GM18498 (cell line): Measurements from ENCODE around the gene DPP3.
"Not testable (repeated sequence)": the region's sequence is repeated elsewhere in the genome, so short reads cannot be mapped to it uniquely, and the experiment has no call there.

Experiments used
- ATAC-seq: cut with Tn5 transposase; IDR thresholded peaks from one replicate; pipeline ENCODE4 v1.9.1; 2021; ENCODE audit warnings: mild to moderate bottlenecking, moderate library complexity; ENCODE audit not compliant: unreplicated experiment

DPP3 gene, protein sequence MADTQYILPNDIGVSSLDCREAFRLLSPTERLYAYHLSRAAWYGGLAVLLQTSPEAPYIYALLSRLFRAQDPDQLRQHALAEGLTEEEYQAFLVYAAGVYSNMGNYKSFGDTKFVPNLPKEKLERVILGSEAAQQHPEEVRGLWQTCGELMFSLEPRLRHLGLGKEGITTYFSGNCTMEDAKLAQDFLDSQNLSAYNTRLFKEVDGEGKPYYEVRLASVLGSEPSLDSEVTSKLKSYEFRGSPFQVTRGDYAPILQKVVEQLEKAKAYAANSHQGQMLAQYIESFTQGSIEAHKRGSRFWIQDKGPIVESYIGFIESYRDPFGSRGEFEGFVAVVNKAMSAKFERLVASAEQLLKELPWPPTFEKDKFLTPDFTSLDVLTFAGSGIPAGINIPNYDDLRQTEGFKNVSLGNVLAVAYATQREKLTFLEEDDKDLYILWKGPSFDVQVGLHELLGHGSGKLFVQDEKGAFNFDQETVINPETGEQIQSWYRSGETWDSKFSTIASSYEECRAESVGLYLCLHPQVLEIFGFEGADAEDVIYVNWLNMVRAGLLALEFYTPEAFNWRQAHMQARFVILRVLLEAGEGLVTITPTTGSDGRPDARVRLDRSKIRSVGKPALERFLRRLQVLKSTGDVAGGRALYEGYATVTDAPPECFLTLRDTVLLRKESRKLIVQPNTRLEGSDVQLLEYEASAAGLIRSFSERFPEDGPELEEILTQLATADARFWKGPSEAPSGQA

DNA sequence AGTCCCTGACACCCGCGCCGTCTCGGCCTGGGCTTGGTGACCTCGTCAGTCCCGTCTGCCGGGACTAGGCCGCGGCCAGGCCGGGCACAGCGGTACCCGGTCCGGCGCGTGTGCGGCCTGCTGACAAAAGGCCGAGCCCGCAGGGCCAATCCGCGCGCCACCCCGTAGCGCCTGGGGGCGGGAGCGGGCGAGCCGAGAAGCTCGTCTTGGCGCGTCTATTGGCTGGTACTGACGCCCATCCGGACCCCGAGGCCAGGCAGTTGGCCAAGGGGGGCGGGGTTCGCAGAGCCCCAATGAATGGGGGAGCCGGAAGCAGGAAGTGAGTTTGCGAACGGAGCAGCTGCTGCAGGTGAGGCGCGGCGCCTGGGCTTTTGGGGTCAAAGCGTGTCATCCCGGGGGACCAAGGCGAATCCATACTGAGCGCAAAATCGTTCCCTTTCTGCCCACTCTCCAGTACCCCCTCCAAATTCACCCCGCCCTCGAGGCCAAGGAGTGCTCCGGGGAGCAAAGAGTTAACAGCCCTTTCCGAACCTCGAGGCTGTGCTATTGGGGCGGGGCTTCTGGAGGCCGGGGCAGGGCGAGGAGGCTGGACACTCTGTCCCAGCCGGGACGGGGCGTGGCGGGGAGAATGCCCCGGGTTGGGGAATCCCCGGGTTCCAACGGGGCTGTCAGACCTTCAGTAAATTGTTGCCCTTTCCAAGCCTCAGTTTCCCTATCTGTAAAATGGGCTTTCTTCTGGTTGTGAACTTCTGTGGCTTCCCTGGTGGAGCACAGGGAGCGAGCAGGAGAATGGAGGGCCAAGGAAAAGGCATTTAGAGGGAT, at the start of gene DPP3:
Gene DPP3 (plus strand): TSS at position 318 of the 822 bp plus-strand sequence. CDS start 1,767 bp downstream, outside the sequence.
- peak; percentile 86 for ATAC-seq

DNA sequence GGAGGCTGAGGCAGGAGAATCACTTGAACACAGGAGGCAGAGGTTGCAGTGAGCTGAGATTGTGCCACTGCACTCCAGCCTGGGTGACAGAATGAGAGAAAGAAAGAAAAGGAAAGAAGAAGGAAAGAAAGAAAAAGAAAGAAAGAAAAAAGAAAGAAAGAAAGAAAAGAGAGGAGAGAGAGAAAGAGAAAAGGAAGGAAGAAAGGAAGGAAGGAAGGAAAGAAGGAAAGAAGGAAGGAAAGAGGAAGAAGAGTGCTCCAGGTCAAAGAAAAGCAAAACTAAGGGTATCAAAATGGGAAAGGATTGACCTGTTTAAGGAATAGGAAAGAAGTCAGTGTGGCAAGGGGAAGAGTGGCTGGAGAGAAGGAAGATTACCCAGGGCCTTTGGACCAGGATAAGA, 48.9 kb upstream of the DPP3 start:
- ATAC-seq, result not testable (repeated sequence)

DNA sequence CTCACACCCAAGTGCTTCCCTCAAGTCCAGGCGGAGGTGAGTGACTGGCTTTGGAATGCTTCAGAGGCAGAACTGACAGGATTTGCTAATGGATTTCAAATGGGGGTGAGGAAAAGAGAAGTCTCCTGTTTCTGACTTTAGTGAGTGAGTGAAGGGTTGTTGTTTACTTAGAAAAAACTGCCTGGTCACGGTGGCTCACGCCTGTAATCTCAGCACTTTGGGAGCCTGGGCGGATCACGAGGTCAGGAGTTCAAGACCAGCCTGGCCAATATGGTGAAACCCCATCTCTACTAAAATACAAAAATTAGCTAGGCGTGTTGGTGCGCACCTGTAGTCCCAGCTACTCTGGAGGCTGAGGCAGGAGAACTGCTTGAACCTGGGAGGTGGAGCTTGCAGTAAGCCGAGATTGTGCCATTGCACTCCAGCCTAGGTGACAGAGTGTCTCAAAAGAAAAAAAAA, 48.3 kb upstream of the DPP3 start:
- ATAC-seq, result not testable (repeated sequence)

DNA sequence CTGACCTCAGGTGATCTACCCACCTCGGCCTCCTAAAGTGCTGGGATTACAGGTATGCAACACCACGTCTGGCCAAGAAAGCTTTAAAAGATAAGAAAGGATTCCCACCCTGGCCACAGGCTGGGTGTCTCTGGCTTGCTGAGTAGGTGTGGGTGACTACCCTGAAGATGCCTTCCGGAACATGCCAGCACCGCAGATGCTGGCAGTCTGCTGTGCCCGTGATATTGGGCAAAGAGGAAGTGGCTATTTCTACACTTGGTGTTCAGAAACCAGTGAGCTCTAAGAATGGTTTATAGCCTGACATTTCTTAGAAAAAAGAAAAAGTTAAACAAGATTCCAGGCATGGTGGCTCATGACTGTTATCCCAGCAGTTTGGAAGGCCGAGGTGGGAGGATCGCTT, 47.6 kb upstream of the DPP3 start:
- ATAC-seq, result no peak

DNA sequence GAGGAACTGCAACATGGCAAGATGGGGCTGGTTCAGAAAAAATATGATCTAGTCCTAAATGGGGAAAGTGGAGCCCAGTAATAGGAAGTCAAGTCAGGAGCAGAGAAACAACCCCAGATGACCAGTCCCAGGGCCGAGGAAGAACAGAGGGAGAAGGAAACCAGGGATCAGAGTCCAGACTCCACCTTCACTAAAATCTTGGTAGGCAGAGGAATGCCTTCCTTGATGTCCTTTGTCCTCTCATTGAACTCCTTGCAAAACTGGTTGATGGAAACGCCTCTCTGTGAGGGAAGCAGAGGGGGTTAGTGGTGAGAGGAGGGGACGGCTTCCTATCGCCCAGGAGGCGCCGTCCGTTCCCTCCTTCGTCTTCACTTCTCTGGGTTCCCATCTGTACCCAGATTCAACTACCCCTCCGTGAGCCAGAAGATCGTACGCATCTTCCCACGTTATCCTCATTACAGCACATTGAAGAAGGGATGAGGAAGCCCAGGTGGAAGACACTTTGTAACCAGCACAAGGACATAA, 42.2 kb upstream of the DPP3 start:
- peak; percentile 11 for ATAC-seq

DNA sequence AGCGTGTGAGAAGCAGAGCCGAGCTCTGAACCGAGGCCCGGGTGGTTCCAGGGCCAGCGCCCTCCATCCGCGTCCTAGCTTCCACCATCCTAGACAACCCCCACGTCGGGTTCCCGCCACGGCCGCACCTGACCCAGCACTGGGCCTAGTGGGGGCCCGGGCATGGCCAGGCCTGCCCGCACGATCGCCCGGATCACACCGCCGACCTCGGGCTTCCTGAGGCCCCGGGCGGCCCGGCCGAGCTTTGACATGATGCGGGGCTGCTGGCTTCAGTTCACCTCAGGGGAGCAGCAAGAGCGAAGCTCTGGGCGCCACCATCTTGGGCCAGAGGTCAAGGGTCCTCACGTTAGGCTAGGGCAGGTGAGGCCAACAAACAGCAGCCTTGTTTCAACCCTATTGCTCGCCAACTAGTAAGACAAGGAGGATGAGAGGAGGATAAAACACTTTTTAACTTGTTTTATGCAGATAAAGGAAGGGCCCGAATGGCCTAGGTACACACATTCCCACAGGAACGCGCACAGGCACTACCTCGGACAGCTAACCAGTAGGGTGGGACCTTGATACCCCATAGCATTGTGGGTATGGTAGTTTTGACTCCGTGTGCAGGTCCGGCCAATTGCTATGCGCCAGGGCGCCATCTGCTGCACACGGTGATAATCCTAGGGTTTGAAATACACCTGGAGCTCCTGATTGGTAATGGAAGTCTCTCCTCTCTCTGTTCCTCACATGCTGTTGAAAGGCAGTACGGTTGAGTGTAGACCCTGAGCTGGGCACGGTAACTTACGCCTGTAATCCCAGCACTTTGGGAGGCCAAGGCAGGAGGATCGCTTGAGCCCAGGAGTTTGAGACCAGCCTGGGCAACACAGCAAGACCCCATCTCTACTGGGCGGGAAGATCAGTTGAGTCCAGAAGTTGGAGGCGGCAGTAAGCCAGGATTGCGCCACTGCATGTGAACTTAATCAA, 41.4 kb upstream of the DPP3 start, which contains the start of gene MRPL11:
Gene MRPL11 (minus strand): TSS at position 345 of the 963 bp plus-strand sequence. CDS start 94 bp downstream, at position 251.
- ATAC-seq, result peak; percentile 93

DNA sequence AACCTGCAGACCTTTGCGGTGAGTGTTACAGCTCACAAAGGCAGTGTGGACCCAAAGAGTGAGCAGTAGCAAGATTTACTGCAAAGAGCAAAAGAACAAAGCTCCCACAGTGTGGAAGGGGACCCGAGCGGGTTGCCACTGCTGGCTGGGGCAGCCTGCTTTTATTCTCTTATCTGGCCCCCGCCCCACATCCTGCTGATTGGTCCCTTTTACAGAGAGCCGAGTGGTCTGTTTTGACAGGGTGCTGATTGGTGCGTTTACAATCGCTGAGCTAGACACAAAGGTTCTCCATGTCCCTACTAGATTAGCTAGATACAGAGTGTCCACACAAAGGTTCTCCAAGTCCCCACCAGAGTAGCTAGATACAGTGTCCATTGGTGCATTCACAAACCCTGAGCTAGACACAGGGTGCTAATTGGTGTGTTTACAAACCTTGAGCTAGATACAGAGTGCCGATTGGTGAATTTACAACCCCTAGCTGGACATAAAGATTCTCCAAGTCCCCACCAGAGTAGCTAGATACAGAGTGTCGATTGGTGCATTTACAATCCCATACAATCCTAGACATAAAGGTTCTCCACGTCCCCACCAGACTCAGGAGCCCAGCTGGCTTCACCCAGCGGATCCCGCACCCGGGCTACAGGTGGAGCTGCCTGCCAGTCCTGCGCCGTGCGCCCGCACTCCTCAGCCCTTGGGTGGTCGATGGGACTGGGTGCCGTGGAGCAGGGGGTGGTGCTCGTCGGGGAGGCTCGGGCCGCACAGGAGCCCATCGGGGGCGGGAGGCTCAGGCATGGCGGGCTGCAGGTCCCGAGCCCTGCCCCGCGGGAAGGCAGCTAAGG, 39.9 kb upstream of the DPP3 start:
- not testable (repeated sequence) for ATAC-seq

DNA sequence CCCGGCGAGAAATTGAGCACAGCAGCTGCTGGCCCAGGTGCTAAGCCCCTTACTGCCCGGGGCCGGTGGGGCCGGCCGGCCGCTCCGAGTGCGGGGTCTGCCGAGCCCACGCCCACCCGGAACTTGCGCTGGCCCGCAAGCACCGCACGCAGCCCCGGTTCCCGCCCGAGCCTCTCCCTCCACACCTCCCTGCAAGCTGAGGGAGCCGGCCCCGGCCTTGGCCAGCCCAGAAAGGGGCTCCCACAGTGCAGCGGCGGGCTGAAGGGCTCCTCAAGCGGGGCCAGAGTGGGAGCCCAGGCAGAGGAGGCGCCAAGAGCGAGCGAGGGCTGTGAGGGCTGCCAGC, 39.3 kb upstream of the DPP3 start:
- ATAC-seq, result not testable (repeated sequence)

DNA sequence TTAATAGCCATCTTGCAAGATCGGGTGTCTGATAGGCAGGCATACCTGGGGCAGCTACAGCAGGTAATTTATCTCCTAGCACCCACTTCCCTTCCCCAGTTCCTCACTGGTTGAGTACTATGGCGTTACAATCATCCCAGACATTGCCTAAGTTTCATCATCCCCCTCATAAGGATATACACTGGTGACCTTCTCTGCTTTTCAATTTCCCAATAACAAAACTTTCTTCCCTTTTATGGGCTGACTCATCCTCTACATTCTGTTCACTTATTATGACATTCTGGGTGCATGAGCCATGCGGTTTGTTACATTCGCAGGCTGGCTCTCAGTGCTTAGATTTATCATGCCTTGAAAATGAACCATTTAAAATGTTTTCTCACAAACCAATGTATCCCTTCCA, 36.6 kb upstream of the DPP3 start:
- ATAC-seq, result no peak

DNA sequence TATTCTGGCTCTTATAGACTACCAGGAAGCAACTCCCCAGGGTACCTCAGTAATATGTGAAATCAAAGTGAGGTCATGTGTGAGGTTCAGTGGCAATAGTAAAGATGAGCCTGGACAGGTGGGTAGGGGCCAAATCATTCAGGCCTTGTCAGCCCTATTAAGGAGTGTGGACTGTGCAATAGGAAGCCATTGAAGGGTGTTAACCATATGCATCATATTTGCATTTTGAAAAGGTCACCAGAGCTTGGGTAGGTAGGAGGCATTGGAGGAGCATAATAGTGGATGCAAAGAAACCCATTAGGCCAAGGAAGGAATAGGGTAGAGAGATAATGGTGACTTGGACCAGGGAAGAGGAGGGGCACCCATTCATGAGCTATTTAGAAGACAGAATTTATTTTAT, 33.2 kb upstream of the DPP3 start:
- no peak for ATAC-seq

DNA sequence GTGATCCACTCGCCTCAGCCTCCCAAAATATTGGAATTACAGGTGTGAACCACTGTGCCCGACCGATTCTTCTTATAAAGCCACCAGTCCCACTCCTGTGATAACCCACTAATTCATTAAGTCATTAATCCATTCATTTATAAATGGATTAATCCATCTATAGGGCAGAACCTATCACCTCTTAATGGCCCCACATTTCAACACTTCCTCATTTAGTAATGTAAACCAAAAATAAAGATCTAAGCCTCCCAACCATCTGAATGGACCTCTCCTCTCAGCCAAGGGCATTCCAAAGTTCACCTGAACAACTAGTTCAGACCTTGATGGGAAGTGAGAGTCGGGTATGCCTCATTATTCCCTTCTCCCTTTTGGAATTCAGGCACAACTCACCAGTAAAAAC, 31.7 kb upstream of the DPP3 start:
- no peak for ATAC-seq

DNA sequence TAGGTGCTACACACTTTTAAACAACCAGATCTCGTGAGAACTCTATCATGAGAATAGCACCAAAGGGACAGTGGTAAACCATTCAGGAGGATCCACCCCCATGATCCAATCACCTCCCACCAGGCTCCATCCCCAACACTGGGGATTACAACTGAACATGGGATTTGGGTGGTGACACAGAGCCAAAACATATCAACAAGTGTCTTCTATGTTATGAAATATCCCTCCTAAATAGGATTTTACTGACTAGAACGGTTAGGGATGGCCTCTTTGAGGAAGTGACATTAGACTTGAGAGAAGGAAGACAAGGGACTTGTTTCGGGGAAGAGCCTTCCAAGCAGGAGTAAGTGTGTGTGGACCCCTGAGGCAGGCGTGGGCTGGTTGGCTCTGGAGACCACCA, 29.7 kb upstream of the DPP3 start:
- no peak for ATAC-seq

DNA sequence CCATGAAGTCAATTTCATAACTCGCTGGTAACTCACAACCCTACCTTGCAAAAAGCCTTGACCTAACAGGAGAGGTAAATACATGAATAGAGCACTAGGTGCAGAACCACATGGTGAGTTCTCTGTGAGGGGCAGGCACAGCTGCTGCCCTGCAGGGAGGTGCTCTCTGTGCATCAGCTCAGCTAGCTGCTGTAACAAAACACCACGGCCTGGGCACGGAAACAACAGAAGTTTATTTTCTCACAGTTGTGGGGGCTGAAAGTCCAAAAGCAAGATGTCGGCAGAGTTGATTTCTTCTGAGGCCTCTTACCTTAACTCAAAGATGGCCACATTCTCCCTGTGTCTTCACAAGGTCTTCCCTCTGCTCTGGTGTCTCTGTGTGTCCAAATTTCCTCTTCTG, 28.6 kb upstream of the DPP3 start:
- ATAC-seq, result no peak

DNA sequence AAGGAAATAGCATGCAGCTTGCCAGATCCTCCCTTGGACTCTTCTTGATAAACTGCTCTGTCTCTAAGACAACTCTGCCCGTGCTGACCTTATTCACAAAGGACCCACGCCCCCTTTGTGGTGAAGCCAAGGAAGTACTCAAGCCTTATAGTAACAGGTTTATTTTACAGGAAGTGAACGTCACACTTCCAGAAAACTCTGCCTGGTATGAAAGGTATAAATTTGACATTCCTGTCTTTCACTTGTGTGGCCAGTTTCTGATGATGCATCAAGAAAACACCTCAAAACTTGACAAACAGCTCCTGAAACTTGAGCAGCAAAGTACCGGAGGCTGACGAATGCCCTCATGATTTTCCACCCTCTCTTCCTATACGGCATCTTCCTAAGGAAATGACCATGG, 26.0 kb upstream of the DPP3 start:
- no peak for ATAC-seq

DNA sequence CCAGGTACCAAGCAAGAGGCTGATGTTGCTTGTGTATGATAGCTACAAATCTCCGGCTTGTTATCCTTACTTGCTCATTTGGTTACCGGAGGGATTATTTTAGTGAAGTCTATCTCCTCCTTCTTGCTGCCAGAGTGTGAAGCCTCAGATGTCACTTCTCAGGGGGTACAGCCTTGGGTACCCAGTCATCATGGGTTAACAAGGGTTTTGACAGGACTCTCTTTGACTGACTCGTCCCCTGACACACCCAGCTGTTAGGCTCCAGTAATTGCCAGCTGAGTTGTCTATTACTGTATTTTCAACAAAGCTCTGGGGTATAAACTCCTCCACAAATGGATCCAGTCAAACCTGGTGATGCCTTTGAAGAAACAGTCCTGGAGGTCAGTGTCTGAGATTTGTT, 25.4 kb upstream of the DPP3 start:
- no peak for ATAC-seq

DNA sequence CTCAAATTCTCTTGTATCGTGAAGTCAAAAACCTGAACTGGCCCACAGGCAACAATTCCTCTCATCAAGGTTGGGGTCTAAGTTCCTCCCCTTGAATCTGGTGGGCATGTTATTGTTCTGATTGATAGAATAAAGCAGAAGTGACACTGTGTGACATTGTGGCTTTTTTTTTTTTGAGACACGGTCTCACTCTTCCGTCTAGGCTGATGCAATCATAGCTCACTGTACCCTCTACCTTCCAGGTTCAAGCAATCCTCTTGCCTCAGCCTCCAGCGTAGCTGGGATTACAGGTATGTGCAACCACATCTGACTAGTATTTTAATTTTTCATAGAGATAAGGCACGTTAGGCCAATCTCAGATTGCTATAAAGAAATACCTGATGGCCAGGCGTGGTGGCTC, 22.4 kb upstream of the DPP3 start:
- no peak for ATAC-seq

DNA sequence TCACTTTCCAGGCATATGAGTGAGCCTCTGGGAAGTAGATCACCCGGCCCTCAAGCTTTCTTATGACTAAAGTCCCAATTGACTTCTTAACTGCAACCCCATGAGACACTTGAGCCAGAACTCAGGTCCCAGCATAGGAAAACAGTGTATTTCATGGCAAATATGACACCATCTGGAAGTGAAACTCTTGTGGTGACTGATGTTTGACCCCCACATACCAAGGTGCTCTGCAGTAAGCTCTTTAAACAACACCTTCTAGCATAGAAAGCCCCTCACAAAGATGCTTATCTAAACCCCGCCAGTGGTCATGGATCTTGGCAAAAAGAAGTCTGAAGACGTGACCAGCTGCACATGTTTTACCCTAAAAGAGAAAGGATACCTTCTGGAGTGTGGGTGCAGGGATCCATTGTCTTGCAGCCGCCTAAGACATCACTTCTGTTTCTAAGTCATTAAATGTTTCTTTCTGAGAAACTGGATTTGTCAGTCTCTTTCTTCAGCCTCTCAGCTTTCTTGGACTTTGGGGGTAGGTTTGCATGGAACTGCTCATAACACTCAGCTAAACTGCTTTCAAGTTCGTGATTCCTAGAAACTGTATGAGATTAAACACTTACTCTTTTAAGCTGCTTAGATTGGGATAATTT, 21.0 kb upstream of the DPP3 start:
- ATAC-seq, result no peak

DNA sequence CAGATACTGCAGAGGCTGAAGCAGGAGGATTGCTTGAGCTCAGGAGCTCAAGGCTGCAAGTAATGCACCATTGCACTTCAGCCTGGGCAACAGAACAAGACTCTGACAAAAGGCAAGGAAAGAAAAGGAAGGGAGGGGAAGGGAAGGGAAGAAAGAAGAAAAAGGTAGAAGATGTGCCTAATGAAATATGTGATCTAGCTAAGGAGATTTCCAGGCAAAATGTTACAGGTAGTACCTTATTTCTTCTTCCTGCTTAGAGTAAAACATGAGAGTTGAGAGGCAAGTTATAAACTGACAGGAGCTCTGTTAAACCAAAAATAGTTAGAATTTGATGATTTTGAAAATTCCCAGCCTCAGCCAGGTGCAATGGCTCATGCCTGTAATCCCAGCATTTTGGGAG, 18.2 kb upstream of the DPP3 start:
- no peak for ATAC-seq

DNA sequence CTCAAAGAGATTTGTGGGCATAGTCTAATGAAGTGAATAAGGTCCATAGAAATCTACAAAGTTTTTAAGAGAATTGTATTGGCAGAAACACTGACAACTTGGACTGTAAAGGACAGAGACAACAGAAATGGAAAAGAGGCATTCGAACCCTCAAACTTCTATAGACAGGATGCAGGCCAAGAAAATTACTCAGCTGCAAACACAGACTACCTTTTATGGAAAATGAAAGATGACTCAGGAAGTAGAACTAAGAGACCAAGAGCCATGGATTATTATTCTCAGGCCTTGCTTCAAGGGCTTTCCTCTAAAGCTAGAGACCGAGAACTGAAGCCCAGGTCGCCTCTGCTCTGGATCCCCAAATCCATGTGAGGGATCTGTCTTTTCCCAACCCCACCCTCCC, 17.3 kb upstream of the DPP3 start:
- ATAC-seq, result no peak
